GM11168 (cell line): ENCODE data around the gene BAG5.

Experiments
- in situ Hi-C: fragments of 300-500 bp; cut with MboI; formaldehyde crosslinking; loops from one replicate; pipeline ENCODE4 v1.12.0; 2022; ENCODE audit warnings: low sequenced_read_pairs; ENCODE audit not compliant: unreplicated experiment

The BAG5 gene

DNA sequence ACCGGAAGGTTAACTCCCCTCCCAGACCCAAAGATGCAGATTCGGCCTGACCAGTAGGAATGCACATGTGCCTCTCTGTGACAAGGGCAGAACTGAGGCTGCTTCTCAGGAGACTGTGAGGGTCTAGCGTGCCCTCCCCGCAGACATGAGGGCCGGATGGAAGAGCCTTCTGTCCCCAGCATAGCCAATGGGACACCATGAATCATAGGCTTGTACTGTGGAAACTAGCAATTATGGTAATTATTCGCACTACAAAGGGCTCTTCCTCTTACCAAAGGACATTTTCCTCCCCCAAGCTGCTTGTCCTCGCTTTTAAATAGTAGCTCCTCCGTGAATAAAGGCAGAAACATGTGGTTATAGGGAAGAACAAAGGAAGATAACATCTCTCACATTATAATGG lies 6.5 kb upstream of the BAG5 start:
- in situ Hi-C loops = no loop called here

DNA sequence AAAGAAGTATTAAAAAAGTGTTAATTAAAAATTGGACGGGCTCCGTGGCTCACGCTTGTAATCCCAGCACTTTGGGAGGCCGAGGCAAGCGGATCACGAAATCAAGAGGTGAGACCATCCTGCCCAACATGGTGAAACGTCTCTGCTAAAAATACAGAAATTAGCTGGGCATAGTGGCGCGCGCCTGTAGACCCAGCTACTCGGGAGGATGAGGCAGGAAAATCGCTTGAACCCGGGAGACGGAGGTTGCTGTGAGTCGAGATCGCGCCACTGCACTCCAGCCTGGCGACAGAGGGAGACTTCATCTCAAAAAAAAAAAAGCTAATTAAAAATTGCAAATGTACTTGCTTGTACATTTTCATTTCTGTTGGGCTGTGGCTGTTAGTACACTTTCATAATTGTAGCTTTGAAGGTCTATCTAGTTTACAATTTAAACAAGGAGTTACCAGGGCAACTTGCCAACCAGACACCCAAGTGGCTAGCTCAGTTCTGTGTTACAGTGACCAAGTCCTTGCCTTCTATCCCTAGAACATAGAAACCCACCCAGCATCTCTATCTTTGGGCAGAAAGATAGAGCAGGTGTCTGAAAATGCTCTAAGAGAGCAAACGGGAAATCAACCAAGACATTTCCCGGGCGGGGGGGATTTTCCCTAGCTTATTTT lies 1.5 kb upstream of the BAG5 start:
- in situ Hi-C loops = no loop called here

GRCh38 chr14:103563226-103563620 lies 766 bp upstream of the BAG5 start:
- in situ Hi-C loops = no loop called here

GRCh38 chr14:103562179-103562428 lies 353 bp downstream of the BAG5 start:
- in situ Hi-C loops = no loop called here

DNA sequence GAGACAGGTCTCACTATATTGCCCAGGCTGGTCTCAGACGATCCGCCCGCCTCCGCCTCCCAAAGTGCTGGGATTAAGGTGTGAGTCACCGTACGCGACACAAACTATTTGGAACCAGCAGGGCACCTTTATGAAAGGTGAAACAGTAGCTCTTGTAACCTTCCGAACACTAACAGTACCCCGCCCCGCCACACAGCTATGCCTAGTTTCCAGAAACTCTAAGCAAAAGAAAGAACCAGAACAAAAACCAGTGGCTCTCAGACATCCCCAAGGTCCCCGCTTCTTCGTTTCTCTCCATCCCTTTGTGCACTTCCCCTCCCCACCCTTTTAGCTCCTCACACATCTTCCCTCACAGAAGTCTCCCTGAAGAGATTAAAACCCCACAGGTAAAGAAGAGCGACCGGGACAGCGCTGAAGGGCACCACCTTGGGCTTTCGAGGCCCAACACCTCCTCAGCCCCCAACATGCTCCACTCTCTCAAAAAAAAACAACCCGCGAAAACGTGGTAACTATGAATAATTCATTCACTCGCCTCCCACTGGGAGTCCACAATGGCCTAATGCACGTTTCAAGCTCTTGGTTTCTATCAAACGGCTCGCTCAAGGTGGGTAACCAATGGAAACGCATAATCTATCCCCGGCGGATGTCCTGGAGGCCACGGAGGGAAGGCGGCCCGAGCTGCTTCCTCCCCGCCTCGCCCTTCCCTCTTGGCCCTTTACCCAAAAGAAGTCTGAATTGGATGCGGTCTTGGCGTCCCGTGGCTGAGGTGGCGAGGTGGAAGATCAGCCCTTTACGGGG lies 877 bp downstream of the BAG5 start:
- in situ Hi-C loops = no loop called here

DNA sequence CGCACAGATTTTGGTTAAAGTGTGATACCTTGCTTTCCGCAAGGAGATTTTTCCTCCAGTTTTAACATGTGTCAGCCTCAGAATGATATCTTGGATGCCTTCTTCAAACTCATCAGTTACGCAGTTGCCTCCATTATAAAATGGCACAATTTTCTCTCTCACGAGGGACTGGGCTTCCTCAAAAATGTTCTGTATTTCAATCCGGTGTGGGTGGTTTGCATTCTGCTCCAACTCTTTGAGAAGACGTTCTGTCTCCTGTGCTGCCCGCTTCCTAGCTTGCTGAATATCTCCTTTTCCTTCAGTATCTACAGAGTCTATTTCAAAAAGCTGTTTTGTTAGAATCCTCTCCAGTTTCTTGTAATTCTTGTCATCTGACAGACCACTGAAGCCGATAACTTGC lies 1.8 kb downstream of the BAG5 start:
- in situ Hi-C loops = no loop called here

- in situ Hi-C loops = no loop called here
Measured at GRCh38 chr14:103559766-103560165, 2.7 kb downstream of the BAG5 start.

GRCh38 chr14:103558071-103558882 lies 4.2 kb downstream of the BAG5 start:
- in situ Hi-C loops = no loop called here

DNA sequence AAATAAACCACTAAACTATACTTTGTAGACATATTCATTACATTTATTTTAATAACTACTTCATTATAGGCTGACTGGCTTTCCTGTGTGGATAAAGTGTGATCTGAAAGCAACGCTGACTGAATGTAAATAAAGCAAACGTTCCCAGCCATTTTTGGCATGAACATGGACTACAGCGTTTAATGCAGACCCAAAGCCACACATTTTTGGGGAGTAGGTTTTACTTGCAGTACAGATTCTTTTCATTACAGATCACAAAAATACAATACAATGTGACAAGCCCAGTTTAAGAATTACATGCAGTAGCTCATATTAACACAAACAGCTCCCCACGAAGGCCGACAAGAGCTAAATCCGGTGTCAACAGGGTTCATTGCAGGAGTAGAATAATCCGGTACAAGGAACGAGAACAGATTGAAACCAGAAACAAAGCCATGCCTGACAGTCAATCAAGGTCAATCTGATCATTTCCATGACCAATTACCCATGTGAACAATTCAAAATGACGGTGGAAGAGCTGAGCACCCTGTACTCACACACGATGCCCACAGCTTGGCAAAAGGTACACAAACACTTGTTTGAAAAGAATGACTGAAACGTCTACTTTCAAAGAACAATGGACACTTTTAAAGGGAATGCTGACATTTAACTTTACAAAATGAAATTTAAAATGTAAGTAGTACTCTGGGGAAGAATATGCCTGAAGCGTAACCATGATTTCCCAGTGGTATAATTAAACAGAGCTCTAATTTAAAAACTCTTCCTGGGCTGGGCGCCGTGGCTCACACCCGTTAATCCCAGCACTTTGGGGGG lies 5.3 kb downstream of the BAG5 start:
- in situ Hi-C loops = no loop called here

GRCh38 chr14:103555559-103556337 lies 6.7 kb downstream of the BAG5 start:
- in situ Hi-C loops = no loop called here

DNA sequence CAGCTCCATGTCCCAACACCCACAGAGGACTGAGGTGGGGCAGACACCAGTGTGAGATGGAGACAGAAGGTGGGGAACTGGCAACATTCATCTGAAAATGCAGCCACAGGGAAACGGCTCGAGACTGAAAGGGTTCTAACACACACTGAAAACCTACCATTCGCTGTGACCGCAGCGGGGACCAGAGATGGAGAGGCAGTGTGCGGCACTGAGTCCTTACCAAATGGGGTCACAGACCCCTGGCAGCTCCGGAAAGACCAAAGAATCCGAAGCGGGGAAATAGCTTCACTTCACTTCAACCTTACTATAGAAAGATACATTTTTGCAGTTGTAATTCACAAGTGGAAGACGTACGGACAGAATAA lies 9.6 kb downstream of the BAG5 start:
- in situ Hi-C loops = no loop called here

DNA sequence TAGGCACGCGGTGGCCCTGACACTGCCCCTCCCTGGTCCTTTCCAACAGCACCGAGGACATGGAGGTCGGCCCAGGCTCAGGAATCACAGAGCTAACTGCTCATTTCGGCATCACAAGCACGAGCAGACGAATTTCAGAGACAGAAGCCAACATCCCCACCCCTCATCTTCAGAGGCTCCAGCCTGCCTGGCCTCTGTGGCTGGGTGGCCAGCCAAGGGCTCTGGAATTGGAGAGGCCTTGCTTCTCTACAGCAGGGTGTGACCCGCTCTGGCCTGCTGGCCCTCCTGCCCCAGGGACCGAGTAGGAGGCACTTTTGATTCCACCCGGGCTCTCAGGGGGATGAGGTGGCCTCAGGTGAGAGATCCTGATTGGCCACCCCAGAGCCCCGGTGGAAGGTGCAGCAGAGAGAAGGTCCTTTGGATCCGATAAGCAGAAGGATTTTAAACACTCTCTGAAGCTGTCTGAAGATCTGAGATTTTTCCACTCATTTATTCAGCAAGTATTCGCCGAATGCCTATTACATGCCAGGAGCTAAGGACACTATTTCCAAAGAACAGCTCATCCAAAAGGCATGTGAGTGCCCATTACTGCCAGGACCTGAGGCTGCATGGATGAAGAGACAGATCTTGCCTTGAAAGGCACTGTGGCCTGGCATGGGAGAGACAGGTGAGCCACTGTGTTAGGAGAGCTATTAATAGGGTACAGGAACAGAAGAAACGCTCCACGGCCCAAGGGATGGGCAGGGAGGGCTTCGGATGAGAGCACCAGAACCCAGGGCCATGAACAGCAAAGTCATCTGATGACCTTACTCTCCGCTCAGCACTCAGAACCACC lies 10.2 kb downstream of the BAG5 start:
- in situ Hi-C loops = no loop called here

GRCh38 chr14:103551338-103551762 lies 11.1 kb downstream of the BAG5 start:
- in situ Hi-C loops = no loop called here

- in situ Hi-C loops = no loop called here
Measured at GRCh38 chr14:103550451-103551337, 11.8 kb downstream of the BAG5 start.

DNA sequence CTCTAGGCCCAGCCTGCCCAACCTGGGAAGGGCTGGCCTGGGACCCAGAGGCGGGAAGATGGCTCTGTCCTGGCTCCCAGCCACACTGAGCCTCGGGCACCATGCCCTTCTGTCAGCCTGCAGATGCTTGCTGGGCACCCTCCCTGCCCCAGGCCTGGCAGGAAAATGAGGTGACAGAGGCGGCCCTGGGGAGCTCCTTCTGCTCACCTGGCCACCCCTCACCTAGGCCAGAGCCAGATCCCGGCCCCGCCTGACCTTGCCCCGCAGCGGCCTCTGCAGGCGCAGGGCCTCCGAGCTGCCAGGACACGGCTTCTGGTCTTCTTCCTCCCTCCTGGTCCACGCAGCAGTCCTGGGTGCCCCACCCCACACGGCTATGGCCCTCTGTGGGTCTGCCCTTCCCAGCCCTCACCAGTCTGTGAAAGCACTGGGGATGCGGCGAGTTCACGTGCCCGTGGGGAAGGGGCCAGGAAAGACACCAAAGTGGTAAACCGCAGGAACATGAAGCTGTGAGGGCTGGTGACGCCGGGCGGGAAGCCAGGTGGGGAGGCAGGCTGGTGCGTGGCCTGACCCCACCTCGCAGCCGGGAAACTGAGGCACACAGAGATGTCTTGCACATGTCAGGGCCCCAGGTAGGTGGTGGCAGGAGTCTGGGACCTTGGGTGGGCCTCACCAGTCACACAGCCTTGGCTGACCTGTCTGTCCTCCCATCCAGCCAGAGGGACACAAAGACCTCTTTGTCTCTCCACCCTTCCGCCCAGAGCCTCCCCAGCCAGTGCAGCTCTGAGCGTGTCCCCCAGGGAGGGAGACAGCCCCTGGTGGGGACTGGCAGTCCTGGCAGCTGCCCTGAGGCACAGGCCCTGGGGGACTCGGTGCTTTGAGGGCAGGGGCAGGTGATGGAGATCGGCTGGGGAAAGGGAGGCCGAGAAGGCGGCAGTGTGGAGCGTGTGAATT lies 12.8 kb downstream of the BAG5 start:
- in situ Hi-C loops = no loop called here

DNA sequence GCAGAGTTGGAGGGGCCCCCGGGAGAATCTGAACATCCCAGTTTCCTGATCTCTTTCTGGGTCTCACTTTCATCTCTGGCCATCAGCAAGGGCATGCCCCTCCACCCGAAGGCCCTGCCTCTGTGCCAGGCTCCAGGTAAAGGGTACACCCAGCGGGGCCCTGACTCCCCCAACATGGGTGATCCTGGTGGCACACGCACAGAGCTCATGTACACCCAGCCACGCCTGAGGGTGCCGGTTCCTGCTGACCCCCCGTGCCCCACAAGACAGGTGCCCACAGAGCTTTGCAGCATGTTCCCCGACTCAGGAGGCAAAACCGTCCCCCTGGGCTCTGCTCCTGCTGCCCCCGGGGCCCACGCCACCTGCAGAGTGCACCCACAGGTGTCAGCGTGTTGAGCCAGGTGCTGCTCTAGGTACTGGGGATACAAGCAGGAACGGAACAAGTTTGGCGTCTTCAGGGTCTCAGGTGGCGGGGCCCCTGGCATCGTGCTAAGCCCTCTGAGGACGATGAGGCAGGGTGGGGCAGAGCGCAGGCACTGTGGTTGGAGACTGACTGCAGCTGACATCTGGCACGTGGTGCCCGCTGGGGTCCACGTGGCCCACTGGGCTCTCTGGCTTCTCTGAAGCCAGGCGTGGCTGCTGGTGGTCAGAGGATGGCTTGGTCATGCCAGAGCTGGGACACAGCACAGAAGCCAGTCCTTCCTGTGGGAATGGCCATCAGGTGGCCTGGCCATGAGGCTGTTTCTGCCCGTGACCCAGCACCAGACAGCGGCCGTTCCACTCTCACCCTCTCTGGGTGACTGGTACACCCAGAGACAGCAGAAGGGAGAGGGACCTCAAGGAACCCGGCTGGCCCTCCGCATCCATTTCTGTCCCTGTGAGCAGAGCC lies 13.8 kb downstream of the BAG5 start:
- in situ Hi-C loops = no loop called here
